Duodenal mucosa (tissue), 2 donors: ENCODE measurements around the gene SH3TC1.

ENCODE experiments used
- H3K27ac ChIP-seq: one replicate; pipeline ENCODE4 v1.7.0; 2013; ENCODE audit warnings: low read depth, low read length
- H3K27me3 ChIP-seq, 2 donors: one replicate each; pipeline ENCODE4 v1.7.0; 2013; ENCODE audit warnings: low read length in 2 of 2, control low read depth in 1 of 2; ENCODE audit not compliant: insufficient read depth in 2 of 2, control insufficient read depth in 1 of 2
- H3K36me3 ChIP-seq, 2 donors: one replicate each; pipeline ENCODE4 v1.7.0; 2013; ENCODE audit warnings: low read length in 2 of 2, control low read depth in 1 of 2; ENCODE audit not compliant: insufficient read depth in 2 of 2, control insufficient read depth in 1 of 2
- H3K4me1 ChIP-seq, 2 donors: one replicate each; pipeline ENCODE4 v1.7.0; 2013; ENCODE audit warnings: low read length in 2 of 2, control low read depth in 1 of 2; ENCODE audit not compliant: insufficient read depth in 2 of 2, control insufficient read depth in 1 of 2
- H3K4me3 ChIP-seq, 2 donors: one replicate each; pipeline ENCODE4 v1.7.0; 2013; ENCODE audit warnings: low read length in 2 of 2, low read depth in 1 of 2
- H3K9ac ChIP-seq, 2 donors: one replicate each; pipeline ENCODE4 v1.7.0; 2013; ENCODE audit warnings: low read length in 2 of 2, low read depth in 1 of 2
- H3K9me3 ChIP-seq, 2 donors: one replicate each; pipeline ENCODE4 v1.7.0; 2013; ENCODE audit warnings: low read length in 2 of 2, control low read depth in 1 of 2; ENCODE audit not compliant: control insufficient read depth in 1 of 2

The SH3TC1 gene

DNA sequence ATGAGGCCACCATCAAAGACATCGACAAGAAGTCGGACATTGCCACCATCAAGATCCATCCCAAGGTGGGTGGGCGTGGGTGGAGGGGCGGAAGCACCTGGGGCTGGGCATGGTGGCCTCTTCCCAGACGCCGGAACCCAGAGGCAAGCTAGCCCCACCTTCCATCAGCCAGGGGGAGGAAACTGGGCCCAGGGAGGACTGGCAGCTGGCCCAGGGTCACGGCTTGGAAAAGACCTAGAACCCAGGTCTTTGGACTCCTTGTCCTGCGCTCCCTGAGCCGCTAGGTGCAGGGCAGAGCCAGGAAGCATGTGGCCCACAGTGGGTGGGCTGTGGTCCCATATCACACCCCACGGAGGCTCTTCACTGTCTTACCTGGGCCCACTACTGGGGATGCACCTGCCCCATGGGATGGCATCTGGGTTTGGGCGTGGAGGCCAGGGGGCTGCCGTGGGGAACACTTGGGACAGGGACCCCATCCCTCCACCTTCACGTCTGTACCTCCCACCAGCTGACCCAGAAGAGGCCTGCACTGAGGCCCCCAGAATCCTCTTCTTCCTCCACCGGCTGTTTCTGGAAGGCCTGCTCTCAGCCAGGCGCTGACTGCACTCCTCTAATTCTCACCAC, 87.7 kb downstream of the SH3TC1 start:
- Histone ChIP-seq H3K27me3 (no peaks in the 10 kb centered on the region), H3K27ac (no peak overlapping the region), H3K9me3 (no peaks in the 10 kb centered on the region), H3K9ac (no peak overlapping the region), H3K4me3 (no peak overlapping the region), H3K4me1 (no peaks in the 10 kb centered on the region), H3K36me3 (no peaks in the 10 kb centered on the region)

- H3K27ac ChIP-seq = no peak overlapping the region
- H3K9ac ChIP-seq = no peak overlapping the region
- H3K4me3 ChIP-seq = no peak overlapping the region
- H3K9me3 ChIP-seq = no peaks in the 10 kb centered on the region
- H3K36me3 ChIP-seq = no peaks in the 10 kb centered on the region
- no peaks in the 10 kb centered on the region for H3K27me3 ChIP-seq
- H3K4me1 ChIP-seq = no peaks in the 10 kb centered on the region
These were observed 88.5 kb downstream of the SH3TC1 start for GRCh38 chr4:8287343-8288280.

- H3K27ac ChIP-seq = no peak overlapping the region
- no peak overlapping the region for H3K9ac ChIP-seq
- H3K4me1 ChIP-seq = no peaks in the 10 kb centered on the region
- no peak overlapping the region for H3K4me3 ChIP-seq
- H3K36me3 ChIP-seq = no peaks in the 10 kb centered on the region
- H3K27me3 ChIP-seq = no peaks in the 10 kb centered on the region
- no peaks in the 10 kb centered on the region for H3K9me3 ChIP-seq
These were observed 90.2 kb downstream of the SH3TC1 start for GRCh38 chr4:8289151-8289750.

- Histone ChIP-seq H3K27me3 (no peaks in the 10 kb centered on the region), H3K27ac (no peak overlapping the region), H3K36me3 (no peaks in the 10 kb centered on the region), H3K9me3 (no peaks in the 10 kb centered on the region), H3K9ac (no peak overlapping the region), H3K4me1 (no peaks in the 10 kb centered on the region), H3K4me3 (no peak overlapping the region)
These were observed 91.0 kb downstream of the SH3TC1 start for GRCh38 chr4:8289956-8290700.

GRCh38 chr4:8290701-8290970, 91.5 kb downstream of the SH3TC1 start:
- Histone ChIP-seq H3K27ac (no peak overlapping the region), H3K4me1 (no peaks in the 10 kb centered on the region), H3K4me3 (no peak overlapping the region), H3K27me3 (no peaks in the 10 kb centered on the region), H3K9me3 (no peaks in the 10 kb centered on the region), H3K9ac (no peak overlapping the region), H3K36me3 (no peaks in the 10 kb centered on the region)
